Epidermal melanocyte (primary cell): ENCODE data around the gene AQP6.
"Not testable (repeated sequence)": the region's sequence is repeated elsewhere in the genome, so short reads cannot be mapped to it uniquely, and the experiment has no call there.

Source experiments
- DNase-seq: peaks from one replicate; pipeline ENCODE4 v3.0.0; 2011; ENCODE audit warnings: low spot score; ENCODE audit not compliant: insufficient read length

AQP6 gene

DNA sequence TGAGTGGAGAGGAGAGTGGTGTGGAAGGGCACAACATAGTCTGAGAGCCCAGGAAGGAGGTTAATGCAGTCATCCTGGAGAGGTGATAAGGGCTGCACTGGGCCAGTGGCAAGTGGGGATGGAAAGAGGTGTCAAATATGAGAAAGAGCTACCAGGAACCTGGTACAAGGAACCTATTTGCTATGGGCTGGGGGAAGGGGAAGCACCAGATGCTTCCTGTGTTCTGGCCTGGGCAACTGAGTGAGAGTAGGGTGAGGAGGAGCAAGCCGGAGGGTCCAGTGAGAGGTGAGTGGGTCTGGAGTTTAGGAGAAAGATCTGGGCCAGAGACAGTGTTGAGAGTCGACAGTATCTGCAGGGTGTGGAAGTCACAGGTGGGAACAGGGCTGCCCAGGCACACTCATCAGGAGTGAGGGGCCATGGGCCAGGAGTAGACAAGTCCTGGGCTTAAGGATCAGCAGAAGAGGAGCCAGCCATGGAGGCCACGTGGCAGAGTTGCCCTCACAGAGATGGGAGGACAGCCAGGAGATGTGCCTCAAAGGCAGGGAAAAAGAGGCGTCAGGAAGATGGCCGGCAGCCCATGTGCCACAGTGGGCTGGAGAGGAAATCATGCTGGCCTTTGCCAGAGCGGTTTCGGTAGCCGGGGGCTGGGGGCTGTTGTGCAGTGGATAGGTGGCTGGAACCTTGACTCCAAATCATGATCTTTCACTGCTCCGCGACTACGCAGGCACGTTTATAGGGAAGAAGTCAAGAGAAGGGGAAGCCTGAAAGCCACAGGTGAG is 2.9 kb upstream of the AQP6 start:
- DNase-seq: no peak

DNA sequence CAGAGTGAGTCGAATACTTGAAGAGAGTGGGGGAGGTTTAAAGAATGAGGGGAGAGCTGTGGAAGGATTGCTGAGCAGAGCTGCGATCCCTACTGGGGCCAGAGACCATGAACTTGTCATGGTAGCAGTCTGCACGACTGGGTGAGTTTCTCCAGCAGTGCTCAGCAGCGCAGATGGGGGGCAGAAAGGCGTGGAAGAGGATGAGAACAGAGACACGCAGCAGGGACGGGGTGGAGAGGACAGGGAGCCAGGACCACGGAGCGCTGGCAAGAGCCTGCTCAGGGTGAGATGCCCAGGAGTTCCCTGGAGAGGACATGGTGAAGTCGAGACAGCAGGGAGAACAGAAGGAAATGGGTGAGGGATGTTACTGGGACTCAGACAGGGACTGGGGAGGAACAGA is 2.1 kb upstream of the AQP6 start:
- no peak for DNase-seq

DNA sequence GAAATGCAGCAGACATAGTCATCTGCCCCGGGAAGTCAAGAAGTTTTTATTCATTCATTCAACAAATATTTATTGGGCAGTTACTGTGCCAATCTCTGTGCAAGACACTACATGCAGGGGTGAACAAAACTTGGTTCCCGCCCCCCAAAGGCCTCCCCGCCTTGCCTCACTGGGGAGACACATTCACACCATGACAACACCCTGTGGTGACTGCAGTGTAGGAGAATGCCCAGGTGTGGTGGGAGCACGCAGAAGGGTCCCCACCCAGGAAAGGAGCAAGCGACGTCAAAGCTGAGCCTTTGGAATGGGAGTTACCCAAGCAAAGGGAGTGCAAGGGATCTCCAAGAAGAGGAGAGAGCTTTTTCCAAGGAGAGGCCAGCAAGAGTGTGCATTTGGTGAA is 1.6 kb upstream of the AQP6 start:
- DNase-seq: no peak

DNA sequence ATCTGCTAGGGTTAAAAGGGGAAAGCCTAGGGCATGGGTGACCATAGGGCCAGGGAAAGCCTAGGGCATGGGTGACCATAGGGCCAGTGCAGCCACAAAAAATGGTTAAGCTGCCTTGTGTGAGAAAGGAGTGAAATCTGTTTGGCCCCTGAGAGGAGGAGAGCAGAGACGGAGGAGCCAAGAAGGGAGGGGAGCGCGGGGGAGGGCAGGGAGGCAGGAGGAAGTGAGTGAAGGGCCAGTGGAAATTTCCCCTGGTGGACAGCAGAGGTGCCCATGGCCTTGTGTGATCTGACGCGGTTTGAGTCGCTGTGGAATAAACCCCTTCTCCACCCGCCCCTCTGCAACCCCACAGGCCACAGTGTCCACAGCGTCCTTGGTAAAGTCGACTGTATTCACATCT is 618 bp upstream of the AQP6 start:
- no peak for DNase-seq

DNA sequence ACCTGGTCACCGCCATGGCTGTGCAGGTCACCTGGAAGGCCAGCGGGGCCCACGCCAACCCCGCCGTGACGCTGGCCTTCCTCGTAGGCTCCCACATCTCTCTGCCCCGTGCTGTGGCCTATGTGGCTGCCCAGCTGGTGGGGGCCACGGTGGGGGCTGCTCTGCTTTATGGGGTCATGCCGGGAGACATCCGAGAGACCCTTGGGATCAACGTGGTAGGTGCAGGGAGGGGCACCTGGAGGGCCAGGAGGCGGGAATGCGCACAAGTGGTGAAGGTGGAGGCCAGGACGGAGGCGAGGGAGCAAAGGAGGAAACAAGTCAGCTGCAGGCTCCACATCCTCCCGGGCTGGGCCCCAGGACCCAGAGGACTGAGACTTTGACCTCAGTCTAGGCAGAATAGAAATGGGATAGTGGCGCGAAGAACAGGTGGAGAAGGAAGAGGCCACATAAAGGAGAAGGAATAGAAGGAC is 649 bp downstream of the AQP6 start:
- DNase-seq: no peak

DNA sequence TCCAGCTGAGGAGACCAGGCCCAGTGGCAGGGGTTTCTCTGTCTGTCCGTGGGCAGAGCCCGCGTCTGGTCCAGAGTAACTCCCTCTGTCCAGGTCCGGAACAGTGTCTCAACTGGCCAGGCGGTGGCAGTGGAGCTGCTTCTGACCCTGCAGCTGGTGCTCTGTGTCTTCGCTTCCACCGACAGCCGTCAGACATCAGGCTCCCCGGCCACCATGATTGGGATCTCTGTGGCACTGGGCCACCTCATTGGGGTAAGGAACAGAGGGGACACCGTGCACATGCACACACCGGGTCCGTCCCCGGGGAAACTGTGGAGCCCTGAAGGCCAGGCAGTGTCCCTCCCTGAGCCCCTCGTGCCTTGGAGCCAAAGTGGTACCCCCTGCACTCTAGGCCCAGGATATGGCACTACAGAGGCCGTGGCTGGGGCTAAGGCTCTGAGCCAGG is 1.5 kb downstream of the AQP6 start:
- no peak for DNase-seq

DNA sequence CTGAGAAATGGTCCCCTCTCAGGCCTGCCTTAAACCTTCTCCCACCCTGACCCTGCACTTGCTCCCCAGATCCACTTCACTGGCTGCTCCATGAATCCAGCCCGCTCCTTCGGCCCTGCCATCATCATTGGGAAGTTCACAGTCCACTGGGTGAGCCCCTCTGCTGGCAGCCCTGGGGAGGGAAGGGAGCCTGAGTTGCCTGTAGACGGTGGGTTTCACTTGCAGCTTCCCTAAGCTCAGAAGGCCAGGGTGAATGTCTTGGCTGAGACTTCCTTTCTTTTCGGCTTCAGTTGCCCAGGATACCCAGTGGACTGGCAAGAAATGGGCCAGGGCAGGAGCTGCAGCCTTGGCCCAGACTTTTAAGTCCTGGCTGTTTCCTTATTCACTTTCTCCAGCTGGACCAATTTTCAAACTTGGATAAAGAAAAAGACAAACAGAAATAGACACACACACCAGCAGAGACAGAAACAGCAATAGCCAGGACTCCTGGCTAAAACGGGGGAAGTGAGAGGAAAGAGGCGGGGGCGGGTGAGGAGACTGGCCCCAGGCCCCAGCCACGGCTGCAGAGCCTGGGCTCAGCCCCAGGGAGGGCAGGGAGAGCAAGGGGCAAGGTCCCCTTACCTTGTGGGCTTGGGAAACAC is 2.0 kb downstream of the AQP6 start:
- DNase-seq: no peak

DNA sequence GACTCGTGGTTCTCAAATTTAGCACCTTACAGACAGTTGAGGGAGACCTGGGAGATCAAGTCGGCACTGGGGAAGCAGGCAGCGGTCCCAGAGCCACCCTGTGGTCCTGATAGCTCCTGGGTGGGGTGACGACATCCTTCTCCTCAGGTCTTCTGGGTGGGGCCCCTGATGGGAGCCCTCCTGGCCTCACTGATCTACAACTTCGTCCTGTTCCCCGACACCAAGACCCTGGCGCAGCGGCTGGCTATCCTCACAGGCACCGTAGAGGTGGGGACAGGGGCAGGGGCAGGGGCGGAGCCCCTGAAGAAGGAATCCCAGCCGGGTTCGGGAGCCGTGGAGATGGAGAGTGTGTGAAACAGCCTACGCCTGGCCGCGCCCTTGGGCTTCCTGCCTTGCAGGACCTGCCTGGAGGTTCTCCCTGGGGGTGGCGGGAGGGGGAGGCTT is 2.6 kb downstream of the AQP6 start:
- DNase-seq: no peak

DNA sequence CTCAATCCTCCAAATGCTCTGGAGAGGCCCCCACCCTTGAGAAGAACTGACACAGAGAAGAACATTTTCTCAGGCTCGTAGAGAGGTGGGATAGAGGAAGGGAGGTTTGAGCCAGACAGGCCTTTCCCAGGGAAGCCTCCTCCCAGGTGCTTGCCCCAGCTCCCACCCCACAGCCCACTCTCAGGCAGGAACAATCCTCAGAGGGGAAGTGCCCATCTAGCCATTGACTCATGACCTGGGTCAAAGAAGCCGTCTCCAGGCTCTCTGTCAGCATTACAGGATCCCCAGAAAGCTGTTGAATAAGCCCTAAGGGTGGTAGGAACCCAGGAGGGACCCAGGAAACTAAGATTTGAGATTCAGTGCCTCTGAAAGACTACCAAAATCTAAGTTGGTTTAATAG is 3.8 kb downstream of the AQP6 start:
- DNase-seq: no peak

DNA sequence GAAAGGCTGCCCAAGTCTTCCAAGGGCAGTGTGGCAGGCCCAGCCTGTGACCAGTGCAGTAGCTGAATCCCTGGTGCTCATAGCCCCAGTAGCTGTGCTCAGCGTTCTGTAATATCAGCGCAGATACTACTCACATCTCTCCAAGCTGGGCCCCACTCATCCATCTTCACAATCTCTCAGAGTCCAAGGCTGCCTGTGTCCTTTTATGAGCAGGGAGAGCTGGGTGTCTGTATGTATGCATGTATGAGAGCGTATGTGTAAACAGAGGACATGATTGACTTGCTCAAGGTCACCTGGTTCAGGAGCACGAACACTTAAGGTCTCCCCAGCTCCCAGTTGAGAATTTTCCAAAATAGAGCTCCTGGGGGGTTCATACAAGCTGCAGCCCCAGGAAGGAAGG is 5.4 kb downstream of the AQP6 start:
- no peak for DNase-seq

DNA sequence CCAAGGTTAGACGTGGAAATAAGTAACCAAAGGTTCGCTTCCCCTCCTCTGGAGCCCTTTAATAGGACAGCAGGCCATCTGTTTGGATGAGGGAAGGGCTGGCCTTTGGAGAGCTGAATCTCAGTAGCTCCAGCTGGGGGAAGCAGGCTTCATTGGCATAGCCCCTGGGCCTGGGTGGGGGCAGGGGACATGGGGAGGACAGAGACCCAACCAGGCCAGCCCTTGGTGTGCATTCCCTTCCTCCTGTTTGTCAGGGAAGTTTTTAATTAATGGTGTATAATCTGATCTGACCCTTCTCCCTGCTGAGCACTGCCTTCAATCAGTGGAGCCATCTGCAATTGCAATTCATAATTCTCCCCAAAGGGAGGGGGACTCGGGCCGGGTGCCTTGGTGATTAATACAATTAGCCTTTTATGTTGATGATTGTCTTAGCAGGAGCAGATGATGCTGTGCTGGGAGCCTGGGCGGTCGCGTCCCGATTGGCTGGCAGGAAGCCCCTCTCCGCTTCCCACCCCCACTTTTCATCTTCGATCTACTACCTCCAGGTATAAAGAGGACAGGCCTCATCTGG is 6.4 kb downstream of the AQP6 start:
- no peak for DNase-seq

DNA sequence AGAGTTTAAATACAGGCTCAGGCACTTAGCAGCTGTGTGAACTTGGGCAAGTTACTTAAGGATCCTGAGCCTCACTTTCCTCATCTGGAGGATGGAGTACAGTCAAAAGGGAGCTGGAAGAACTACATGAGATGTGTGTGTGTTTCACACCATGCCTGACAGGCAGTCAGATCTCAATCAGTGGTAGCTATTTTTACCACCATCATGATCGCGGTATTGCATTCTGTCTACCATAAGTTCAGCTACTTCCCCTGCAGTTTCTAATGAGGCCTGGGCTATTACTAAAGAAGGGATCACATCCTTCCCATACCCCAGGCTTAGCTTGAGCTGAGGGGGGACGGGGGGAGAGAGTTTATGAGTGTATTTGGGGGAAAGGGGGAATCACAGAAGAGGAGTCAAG is 7.0 kb downstream of the AQP6 start:
- no peak for DNase-seq

DNA sequence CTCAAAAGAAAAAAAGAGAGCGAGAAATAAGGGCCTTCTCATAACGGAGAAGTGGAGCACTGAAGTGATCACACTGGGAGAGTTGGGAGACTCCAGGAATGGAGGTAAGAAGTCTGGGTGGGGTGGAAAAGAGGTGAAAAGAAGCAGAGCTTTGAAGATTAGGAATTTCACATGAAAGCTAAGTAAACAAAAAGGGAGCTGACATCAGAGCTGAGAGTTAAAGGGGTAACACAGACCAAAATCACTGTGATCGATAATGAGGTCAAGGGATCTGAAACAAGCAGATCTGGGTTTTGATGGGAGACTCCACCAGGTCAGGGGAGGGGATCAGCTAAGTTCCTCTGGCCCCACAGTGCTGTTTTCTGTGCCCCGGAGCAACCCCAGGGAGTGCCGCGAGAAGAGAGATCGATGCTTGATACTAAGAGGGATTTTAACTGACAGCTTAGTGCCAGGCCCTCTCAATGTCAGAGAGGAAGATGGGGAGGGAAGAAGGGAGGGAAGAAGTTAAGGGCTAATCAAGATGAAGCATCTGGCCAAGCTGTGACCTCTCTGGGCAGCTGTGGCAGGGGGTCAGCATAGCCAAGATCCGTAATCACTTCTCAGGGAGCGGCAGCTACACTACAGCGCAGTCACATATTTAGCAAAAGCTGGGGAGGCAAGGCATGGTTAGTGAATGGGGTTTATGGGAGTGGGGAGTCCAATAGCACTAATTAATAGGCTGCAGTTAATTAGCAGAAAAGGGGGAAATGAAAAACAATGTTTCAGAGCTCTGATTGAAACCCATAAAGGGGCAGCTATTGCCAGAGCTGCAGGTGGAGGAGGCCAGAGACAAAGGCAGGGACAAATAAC is 8.0 kb downstream of the AQP6 start:
- DNase-seq: no peak

DNA sequence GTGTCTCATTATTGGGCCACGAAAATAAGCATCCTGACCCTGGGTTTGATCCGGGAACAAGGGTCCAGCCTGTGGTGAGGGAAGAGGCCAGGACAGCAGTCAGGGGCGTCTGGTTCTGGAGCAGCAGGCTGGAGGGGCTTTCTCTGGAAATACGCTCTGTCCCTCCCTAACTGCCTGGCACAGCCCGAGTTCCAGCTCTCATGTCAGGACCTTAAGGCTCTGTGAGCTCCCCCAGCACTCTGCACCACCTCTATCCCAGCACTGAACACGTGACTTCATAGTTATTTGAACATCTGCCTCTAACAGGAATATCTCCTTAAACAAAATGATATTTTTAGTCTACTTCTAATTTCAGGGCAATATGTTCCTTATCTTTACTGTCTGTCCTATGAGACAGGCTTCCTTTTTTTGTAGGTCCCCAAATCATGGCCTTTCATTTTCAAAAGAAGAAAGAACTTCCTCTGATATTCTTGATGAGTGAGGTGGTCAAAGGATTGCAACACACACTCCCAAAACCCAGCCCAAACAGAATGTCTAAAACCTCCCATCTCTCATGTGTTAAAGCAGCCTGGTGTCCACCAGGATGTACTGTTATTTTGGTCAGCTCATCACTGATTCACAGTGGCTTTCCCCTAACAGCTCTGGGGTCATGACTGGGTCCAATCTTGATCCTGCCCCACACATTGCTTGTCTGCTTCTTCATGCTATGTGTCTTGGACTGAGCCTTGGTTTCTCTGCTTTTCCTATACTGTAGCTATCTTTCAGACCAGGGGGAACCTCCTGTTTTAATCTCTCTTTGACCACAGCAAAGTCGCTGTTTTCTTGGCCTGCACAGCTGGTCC is 9.7 kb downstream of the AQP6 start:
- no peak for DNase-seq

DNA sequence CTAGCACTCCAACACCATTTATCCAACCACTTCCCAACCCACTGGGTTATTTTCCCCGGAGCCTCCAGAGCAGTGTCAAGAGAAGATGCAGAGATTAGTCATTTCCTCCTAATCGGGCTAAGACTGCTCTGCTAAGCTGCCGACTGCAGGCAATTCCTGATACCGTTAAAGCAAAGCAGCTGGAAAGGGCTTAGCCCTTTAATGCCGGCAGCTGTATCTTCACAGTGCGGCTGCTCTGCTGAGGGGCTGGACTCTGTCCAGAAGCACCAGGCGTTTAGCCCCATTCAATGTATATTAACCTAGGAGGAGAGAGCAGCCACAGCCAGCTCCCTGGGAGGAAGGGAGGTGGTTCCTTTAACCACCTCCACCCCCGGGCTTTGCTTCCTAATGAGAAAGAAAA is 11.1 kb downstream of the AQP6 start:
- no peak for DNase-seq

DNA sequence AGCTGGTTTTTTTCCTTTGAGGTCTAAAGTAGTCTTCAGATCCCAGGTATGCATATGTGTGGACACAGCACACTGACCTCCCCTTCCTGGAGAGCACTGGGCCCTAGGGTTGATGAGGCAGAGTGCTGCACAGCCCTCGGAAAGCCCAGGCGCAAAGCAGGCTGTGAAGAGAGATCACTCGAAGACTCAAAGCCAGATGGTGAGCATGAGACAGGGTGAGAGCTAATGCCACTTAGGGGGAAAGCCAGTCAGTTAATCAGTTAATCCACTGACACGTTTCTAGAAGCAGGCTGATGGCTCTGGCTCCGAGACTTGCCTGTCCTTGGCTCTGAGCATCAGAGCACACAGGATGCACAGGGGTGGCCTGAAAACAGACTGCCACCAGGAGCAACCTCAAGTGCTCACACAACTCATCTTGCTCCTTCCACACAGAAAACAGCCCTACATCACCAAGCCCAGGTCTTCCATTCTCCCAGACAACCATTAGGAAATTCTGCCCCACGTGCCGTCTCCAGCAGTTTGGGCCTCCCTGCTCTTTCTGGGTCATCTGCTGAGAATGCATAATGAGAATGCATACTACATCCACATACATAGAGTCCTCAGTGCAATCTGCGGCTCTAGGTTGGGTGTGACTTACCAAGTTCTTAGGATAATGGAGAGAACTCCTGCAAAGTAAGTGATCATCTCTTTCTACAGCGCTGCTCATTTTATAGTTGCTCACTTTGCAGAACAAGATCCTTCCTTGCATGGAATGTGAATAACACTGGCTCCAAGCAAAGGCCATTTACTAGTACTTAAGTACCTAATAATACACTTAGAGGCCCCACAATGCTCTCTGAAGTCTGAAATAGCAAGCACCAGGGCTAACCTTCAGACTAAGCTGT is 12.0 kb downstream of the AQP6 start:
- DNase-seq: no peak

DNA sequence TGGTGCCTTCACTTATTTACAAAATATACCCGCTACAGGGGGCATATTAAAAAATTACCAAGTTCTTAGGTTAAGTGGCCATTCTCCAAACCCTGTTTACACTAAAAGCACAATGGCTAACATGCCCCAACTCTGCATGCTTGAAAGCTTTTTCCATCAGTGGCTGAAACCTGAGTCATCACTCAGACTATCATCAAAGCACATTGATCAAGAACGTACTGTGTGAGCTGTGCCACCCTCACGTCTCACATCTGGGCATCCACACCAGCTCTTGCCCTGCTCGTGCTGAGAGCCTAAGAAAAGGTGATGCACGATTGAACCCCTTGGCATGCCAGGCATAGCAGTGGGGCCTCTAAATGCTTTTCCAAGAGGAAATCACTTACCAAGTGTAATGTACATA is 13.2 kb downstream of the AQP6 start:
- DNase-seq: no peak

DNA sequence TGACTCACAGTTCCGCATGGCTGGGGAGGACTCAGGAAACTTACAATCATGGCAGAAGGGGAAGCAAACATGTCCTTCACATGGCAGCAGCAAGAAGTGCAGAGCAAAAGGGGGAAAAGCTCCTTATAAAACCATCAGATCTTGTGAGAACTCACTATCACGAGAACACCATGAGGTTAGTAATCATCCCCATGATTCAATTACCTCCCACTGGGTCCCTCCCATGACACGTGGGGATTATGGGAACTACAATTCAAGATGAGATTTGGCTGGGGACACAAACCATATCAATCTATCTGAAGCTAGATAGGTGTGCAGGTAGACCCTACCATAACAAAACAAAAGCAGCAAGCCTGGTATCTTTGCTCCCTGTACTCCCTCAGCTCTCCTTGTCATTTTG is 13.7 kb downstream of the AQP6 start:
- DNase-seq: not testable (repeated sequence)

DNA sequence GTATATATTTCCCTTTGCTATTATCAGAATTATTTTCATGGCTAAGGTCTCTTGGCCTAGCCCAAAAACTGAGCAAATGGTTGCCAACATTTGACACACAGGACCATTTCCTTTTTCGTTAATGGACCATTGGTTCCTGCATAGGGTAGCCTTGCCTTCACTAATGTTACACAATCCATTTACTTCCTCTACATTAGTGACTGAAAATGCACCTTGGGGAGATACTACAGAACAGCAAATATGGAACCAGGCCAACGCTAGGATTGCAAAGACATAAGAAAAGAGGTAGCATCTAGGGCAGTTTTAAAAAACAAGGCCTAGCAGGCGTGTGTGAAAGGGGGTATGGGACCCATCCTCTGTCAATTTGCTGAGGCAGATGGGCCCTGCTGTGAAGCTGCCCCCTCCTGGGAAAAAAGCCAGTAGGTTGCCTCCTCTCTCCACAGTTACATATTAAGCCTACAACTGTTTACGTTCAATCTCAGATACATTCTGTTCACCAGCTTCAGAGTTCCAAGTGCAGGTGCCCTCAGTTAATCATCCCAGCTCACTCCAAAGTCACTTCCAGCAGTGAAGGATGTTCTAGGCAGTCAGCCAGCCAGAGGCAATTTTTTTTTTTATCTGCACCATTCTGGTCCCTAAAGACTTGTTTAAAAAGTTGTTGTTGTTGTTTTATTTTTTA is 15.0 kb downstream of the AQP6 start:
- DNase-seq: no peak
